NOMO-1 treated with dmso at 0.1 percent for 144 hours (cell line): ENCODE results near the gene DNM2.
A peak's percentile ranks its signal among the peaks of the same experiment; 100 is the strongest.
"Not testable (repeated sequence)": the region's sequence is repeated elsewhere in the genome, so short reads cannot be mapped to it uniquely, and the experiment has no call there.

Source experiments
- DNase-seq: peaks from one replicate; lab custom pipeline; 2025; ENCODE audit not compliant: unreplicated experiment; lab: John Stamatoyannopoulos, UW

Gene DNM2

GRCh38 chr19:10717356-10718204 is at the start of gene DNM2:
Gene DNM2, plus strand, starts transcription at chr19:10718079. Its CDS starts 164 bp downstream, at chr19:10718243.
- DNase-seq, result peak; percentile 99

GRCh38 chr19:10669246-10669645 is 48.6 kb upstream of the DNM2 start:
- no peak for DNase-seq

GRCh38 chr19:10670182-10670581 is 47.7 kb upstream of the DNM2 start:
- no peak for DNase-seq

GRCh38 chr19:10670876-10671804 is 46.7 kb upstream of the DNM2 start:
- no peak for DNase-seq

GRCh38 chr19:10671922-10672321 is 46.0 kb upstream of the DNM2 start:
- not testable (repeated sequence) for DNase-seq

- not testable (repeated sequence) for DNase-seq
Measured at GRCh38 chr19:10675214-10675613, 42.7 kb upstream of the DNM2 start.

GRCh38 chr19:10677751-10678150 is 40.1 kb upstream of the DNM2 start:
- no peak for DNase-seq

- DNase-seq, result no peak
Measured at GRCh38 chr19:10678813-10679212, 39.1 kb upstream of the DNM2 start.

- no peak for DNase-seq
Measured at GRCh38 chr19:10679743-10680142, 38.1 kb upstream of the DNM2 start.

GRCh38 chr19:10680545-10681135 is 37.2 kb upstream of the DNM2 start:
- no peak for DNase-seq

GRCh38 chr19:10681658-10682057 is 36.2 kb upstream of the DNM2 start:
- no peak for DNase-seq

- DNase-seq, result no peak
Measured at GRCh38 chr19:10682397-10683063, 35.3 kb upstream of the DNM2 start.

- DNase-seq, result no peak
Measured at GRCh38 chr19:10683064-10683426, 34.8 kb upstream of the DNM2 start.

- DNase-seq, result no peak
Measured at GRCh38 chr19:10683582-10683981, 34.3 kb upstream of the DNM2 start.

GRCh38 chr19:10685210-10685609 is 32.7 kb upstream of the DNM2 start:
- no peak for DNase-seq

- DNase-seq, result no peak
Measured at GRCh38 chr19:10686193-10686592, 31.7 kb upstream of the DNM2 start.

- no peak for DNase-seq
Measured at GRCh38 chr19:10686661-10687517, 31.0 kb upstream of the DNM2 start.

GRCh38 chr19:10687518-10688288 is 30.2 kb upstream of the DNM2 start:
- DNase-seq, result no peak

- no peak for DNase-seq
Measured at GRCh38 chr19:10688545-10689280, 29.2 kb upstream of the DNM2 start.
